Panc1 (cell line): ENCODE data around the gene AFF3. TPM values are rescaled to one million over a fixed set of nuclear protein-coding genes. Genes with fewer than 3 reads are reported as not detected.

ENCODE experiments used
- total RNA-seq: library from RNA; stranded (reverse); gene quantifications from one replicate; pipeline ENCODE4 v1.2.1, GENCODE V29; 2021; ENCODE audit not compliant: unreplicated experiment

AFF3 gene
- total RNA-seq, 1 experiment from 2014 or later, result 2.2 TPM

Other genes starting within 250 kb of the AFF3 start
- 12.9 TPM for gene LONRF2, start 179.9 kb upstream of the AFF3 start, total RNA-seq